H9 (cell line): ENCODE results near the gene SIX2. TPM values are rescaled to one million over a fixed set of nuclear protein-coding genes. Genes with fewer than 3 reads are reported as not detected.
A peak's percentile ranks its signal among the peaks of the same experiment; 100 is the strongest.

Experiments used
- DNase-seq: peaks from one replicate; pipeline ENCODE4 v3.0.0-alpha.2; 2017
- H2AFZ ChIP-seq: one replicate; pipeline ENCODE4 v1.6.1; 2013; ENCODE audit warnings: mild to moderate bottlenecking, low read length, control low read depth, moderate library complexity
- H2AK5ac ChIP-seq: 2 replicates; pipeline ENCODE4 v1.6.1; 2013; ENCODE audit warnings: low read length, control low read depth, mixed read lengths; ENCODE audit not compliant: insufficient read length
- H2BK120ac ChIP-seq: one replicate; pipeline ENCODE4 v1.6.1; 2013; ENCODE audit warnings: low read depth, mild to moderate bottlenecking, low read length, control low read depth, inconsistent platforms; ENCODE audit not compliant: poor library complexity, severe bottlenecking
- H2BK12ac ChIP-seq: 2 replicates; pipeline ENCODE4 v1.6.1; 2013; ENCODE audit warnings: low read length, control low read depth, mixed read lengths, low read depth; ENCODE audit not compliant: insufficient read length
- H2BK15ac ChIP-seq: 2 replicates; pipeline ENCODE4 v1.6.1; 2013; ENCODE audit warnings: low read depth, low read length, control low read depth
- H2BK20ac ChIP-seq: one replicate; pipeline ENCODE4 v1.6.1; 2013; ENCODE audit warnings: low read depth, mild to moderate bottlenecking, low read length, control low read depth, inconsistent platforms; ENCODE audit not compliant: poor library complexity, severe bottlenecking
- H2BK5ac ChIP-seq: 2 replicates; pipeline ENCODE4 v1.6.1; 2013; ENCODE audit warnings: low read length, control low read depth, mixed read lengths; ENCODE audit not compliant: insufficient read length
- H3K14ac ChIP-seq: 2 replicates; pipeline ENCODE4 v1.6.1; 2013; ENCODE audit warnings: low read length, control low read depth; ENCODE audit not compliant: insufficient read depth
- H3K18ac ChIP-seq: 2 replicates; pipeline ENCODE4 v1.6.1; 2013; ENCODE audit warnings: low read depth, mild to moderate bottlenecking, mixed read lengths, low read length, control low read depth; ENCODE audit not compliant: insufficient read length
- H3K23ac ChIP-seq: 2 replicates; pipeline ENCODE4 v1.6.1; 2013; ENCODE audit warnings: low read length, control low read depth, mixed read lengths, low read depth; ENCODE audit not compliant: insufficient read length
- H3K23me2 ChIP-seq: 2 replicates; pipeline ENCODE4 v1.6.1; 2013; ENCODE audit warnings: low read depth, mild to moderate bottlenecking, mixed read lengths, low read length, control low read depth; ENCODE audit not compliant: insufficient read length, poor library complexity, severe bottlenecking
- H3K27ac ChIP-seq: 2 replicates; pipeline ENCODE4 v1.5.1; 2013; ENCODE audit warnings: low read length, control low read depth, mixed read lengths, low read depth; ENCODE audit not compliant: insufficient read length
- H3K27me3 ChIP-seq: 2 replicates; pipeline ENCODE4 v1.6.1; 2013; ENCODE audit warnings: low read length, control low read depth, inconsistent platforms; ENCODE audit not compliant: insufficient read depth
- H3K4ac ChIP-seq: 2 replicates; pipeline ENCODE4 v1.6.1; 2013; ENCODE audit warnings: low read depth, mild to moderate bottlenecking, control low read depth, inconsistent platforms, low read length, moderate library complexity
- H3K4me1 ChIP-seq: 2 replicates; pipeline ENCODE4 v1.6.1; 2013; ENCODE audit warnings: low read length, control low read depth, inconsistent platforms; ENCODE audit not compliant: insufficient read depth
- H3K4me2 ChIP-seq: 2 replicates; pipeline ENCODE4 v1.6.1; 2013; ENCODE audit warnings: low read length, control low read depth, mixed read lengths; ENCODE audit not compliant: insufficient read length, insufficient read depth
- H3K56ac ChIP-seq: 2 replicates; pipeline ENCODE4 v1.6.1; 2013; ENCODE audit warnings: low read depth, mild to moderate bottlenecking, mixed read lengths, low read length, control low read depth; ENCODE audit not compliant: insufficient read length
- H3K79me1 ChIP-seq: 2 replicates; pipeline ENCODE4 v1.6.1; 2013; ENCODE audit warnings: low read depth, mild to moderate bottlenecking, moderate library complexity, low read length, control low read depth, inconsistent platforms; ENCODE audit not compliant: insufficient read depth, poor library complexity, severe bottlenecking
- H3K79me2 ChIP-seq: 2 replicates; pipeline ENCODE4 v1.6.1; 2013; ENCODE audit warnings: low read length, control low read depth, inconsistent platforms; ENCODE audit not compliant: insufficient read depth
- H3K9ac ChIP-seq: 2 replicates; pipeline ENCODE4 v1.6.1; 2013; ENCODE audit warnings: low read length, control low read depth, mixed read lengths; ENCODE audit not compliant: insufficient read length; ENCODE audit errors: extremely low read depth
- H3K9me3 ChIP-seq: one replicate; pipeline ENCODE4 v1.6.1; 2013; ENCODE audit warnings: low read depth, low read length, inconsistent platforms; ENCODE audit not compliant: control insufficient read depth
- H3T11ph ChIP-seq: one replicate; pipeline ENCODE4 v1.6.1; 2013; ENCODE audit warnings: mild to moderate bottlenecking, low read length, control low read depth, inconsistent platforms
- H4K20me1 ChIP-seq: one replicate; pipeline ENCODE4 v1.6.1; 2013; ENCODE audit not compliant: control insufficient read depth, insufficient read length, insufficient read depth
- H4K5ac ChIP-seq: 2 replicates; pipeline ENCODE4 v1.6.1; 2013; ENCODE audit warnings: low read depth, mild to moderate bottlenecking, mixed read lengths, low read length, control low read depth; ENCODE audit not compliant: insufficient read length
- H4K8ac ChIP-seq: replicated peaks from 2 replicates; pipeline ENCODE4 v1.6.1; 2013; ENCODE audit warnings: low read length, control low read depth, mixed read lengths, low read depth; ENCODE audit not compliant: insufficient read length
- H4K91ac ChIP-seq: 2 replicates; pipeline ENCODE4 v1.6.1; 2013; ENCODE audit warnings: low read depth, mild to moderate bottlenecking, moderate library complexity, mixed read lengths, low read length, control low read depth; ENCODE audit not compliant: insufficient read length
- H3K27ac Mint-ChIP-seq, 3 experiments: 2 replicates in 2 of 3; 3 replicates in 1 of 3; pipeline ENCODE4 v1.8.0; 2020 to 2021; ENCODE audit warnings: mixed read lengths in 3 of 3, mild to moderate bottlenecking in 1 of 3, moderate library complexity in 1 of 3
- H3K27me3 Mint-ChIP-seq: 2 replicates; pipeline ENCODE4 v1.8.0; 2021; ENCODE audit warnings: low read depth, mild to moderate bottlenecking, moderate library complexity, mixed read lengths
- H3K36me3 Mint-ChIP-seq, 3 experiments: 2 replicates in 2 of 3; 3 replicates in 1 of 3; pipeline ENCODE4 v1.8.0; 2020 to 2021; ENCODE audit warnings: low read depth in 3 of 3, mixed read lengths in 3 of 3; ENCODE audit not compliant: insufficient read depth in 1 of 3
- H3K4me1 Mint-ChIP-seq, 2 experiments: 2 replicates each; pipeline ENCODE4 v1.8.0; 2020; ENCODE audit warnings: mixed read lengths in 2 of 2
- H3K4me3 Mint-ChIP-seq, 2 experiments: 2 replicates in 1 of 2; 3 replicates in 1 of 2; pipeline ENCODE4 v1.8.0; 2020 to 2021; ENCODE audit warnings: mild to moderate bottlenecking in 2 of 2, mixed read lengths in 2 of 2, moderate library complexity in 1 of 2
- H3K9me3 Mint-ChIP-seq, 2 experiments: 2 replicates in 1 of 2; 3 replicates in 1 of 2; pipeline ENCODE4 v1.8.0; 2020; ENCODE audit warnings: mild to moderate bottlenecking in 2 of 2, mixed read lengths in 2 of 2, moderate library complexity in 1 of 2
- WGBS: extraction: QIAGEN DNeasy Blood & Tissue Kit; methylation state at CpG from one replicate; pipeline ENCODE4 v1.1.7; 2013; ENCODE audit warnings: missing lambda C conversion rate, low lambda C conversion rate, mixed read lengths; ENCODE audit not compliant: insufficient read length; ENCODE audit errors: extremely low coverage; 5-methylcytosine and 5-hydroxymethylcytosine counted together
- total RNA-seq: library from RNA; stranded (reverse); gene quantifications from 2 replicates; pipeline ENCODE4 v1.2.1, GENCODE V29; 2021
- TF ChIP-seq, protein P1 (sequence below): fragments of 200-600 bp; sonication (generic); conservative IDR thresholded peaks from 3 replicates; pipeline ENCODE4 v1.8.0; 2021; ENCODE audit warnings: antibody characterized with exemption, mild to moderate bottlenecking

The SIX2 gene
- total RNA-seq, 1 experiment from 2014 or later, result not detected

- no peaks in the 10 kb centered on the region; the same call in 1 of the 2 replicates for H3K4me1 ChIP-seq
- H3K27ac ChIP-seq, result no peak overlapping the region
- H3K79me2 ChIP-seq, result no peaks in the 10 kb centered on the region
- Mint-ChIP-seq H3K4me3 (peak overlapping the region; percentile 39 to 69), H3K36me3 (no peaks in the 10 kb centered on the region; a peak in 3 of 7 replicates), H3K9me3 (peaks cover 0 to 6% of the 10 kb centered on the region in 2 experiments; a peak in 3 of 5 replicates), H3K27ac (no peak overlapping the region), H3K27me3 (peaks cover 97% of the 10 kb centered on the region), H3K4me1 (peaks cover 17 to 57% of the 10 kb centered on the region in 2 experiments)
- no peak overlapping the region for H3T11ph ChIP-seq
- H3K56ac ChIP-seq, result no peak overlapping the region
- TF ChIP-seq, protein P1, sequence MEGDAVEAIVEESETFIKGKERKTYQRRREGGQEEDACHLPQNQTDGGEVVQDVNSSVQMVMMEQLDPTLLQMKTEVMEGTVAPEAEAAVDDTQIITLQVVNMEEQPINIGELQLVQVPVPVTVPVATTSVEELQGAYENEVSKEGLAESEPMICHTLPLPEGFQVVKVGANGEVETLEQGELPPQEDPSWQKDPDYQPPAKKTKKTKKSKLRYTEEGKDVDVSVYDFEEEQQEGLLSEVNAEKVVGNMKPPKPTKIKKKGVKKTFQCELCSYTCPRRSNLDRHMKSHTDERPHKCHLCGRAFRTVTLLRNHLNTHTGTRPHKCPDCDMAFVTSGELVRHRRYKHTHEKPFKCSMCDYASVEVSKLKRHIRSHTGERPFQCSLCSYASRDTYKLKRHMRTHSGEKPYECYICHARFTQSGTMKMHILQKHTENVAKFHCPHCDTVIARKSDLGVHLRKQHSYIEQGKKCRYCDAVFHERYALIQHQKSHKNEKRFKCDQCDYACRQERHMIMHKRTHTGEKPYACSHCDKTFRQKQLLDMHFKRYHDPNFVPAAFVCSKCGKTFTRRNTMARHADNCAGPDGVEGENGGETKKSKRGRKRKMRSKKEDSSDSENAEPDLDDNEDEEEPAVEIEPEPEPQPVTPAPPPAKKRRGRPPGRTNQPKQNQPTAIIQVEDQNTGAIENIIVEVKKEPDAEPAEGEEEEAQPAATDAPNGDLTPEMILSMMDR, result no peak
- no peaks in the 10 kb centered on the region for H3K9me3 ChIP-seq
- H4K8ac ChIP-seq, result no peak overlapping the region
- no peaks in the 10 kb centered on the region for H3K79me1 ChIP-seq
- H2BK20ac ChIP-seq, result no peak overlapping the region
- H4K20me1 ChIP-seq, result no peaks in the 10 kb centered on the region
- peaks cover 25% of the 10 kb centered on the region for H3K23me2 ChIP-seq
- no peak overlapping the region for H3K4ac ChIP-seq
- WGBS, result no CpG with 5 or more reads among the region's 75 CpGs
- no peak overlapping the region for H2BK15ac ChIP-seq
- H2BK5ac ChIP-seq, result no peak overlapping the region
- no peak overlapping the region for H3K18ac ChIP-seq
- H2AK5ac ChIP-seq, result no peak overlapping the region
- H3K27me3 ChIP-seq, result peaks cover 85% of the 10 kb centered on the region
- H3K23ac ChIP-seq, result no peak overlapping the region
- H3K9ac ChIP-seq, result no peak overlapping the region
- no peak overlapping the region for H4K91ac ChIP-seq
- H2BK12ac ChIP-seq, result no peak overlapping the region
- no peak overlapping the region for H2AFZ ChIP-seq
- H3K14ac ChIP-seq, result no peak overlapping the region
- H4K5ac ChIP-seq, result no peak overlapping the region
- H3K4me2 ChIP-seq, result peak overlapping the region; percentile 28
- DNase-seq, result peak; percentile 50
- no peak overlapping the region for H2BK120ac ChIP-seq
Measured at GRCh38 chr2:45008296-45009129, 739 bp downstream of the SIX2 start.
